ENCODE results near the gene NFIC.
A peak's percentile ranks its signal among the peaks of the same experiment; 100 is the strongest.
"Not testable (repeated sequence)": the region's sequence is repeated elsewhere in the genome, so short reads cannot be mapped to it uniquely, and the experiment has no call there.

The NFIC gene

DNA sequence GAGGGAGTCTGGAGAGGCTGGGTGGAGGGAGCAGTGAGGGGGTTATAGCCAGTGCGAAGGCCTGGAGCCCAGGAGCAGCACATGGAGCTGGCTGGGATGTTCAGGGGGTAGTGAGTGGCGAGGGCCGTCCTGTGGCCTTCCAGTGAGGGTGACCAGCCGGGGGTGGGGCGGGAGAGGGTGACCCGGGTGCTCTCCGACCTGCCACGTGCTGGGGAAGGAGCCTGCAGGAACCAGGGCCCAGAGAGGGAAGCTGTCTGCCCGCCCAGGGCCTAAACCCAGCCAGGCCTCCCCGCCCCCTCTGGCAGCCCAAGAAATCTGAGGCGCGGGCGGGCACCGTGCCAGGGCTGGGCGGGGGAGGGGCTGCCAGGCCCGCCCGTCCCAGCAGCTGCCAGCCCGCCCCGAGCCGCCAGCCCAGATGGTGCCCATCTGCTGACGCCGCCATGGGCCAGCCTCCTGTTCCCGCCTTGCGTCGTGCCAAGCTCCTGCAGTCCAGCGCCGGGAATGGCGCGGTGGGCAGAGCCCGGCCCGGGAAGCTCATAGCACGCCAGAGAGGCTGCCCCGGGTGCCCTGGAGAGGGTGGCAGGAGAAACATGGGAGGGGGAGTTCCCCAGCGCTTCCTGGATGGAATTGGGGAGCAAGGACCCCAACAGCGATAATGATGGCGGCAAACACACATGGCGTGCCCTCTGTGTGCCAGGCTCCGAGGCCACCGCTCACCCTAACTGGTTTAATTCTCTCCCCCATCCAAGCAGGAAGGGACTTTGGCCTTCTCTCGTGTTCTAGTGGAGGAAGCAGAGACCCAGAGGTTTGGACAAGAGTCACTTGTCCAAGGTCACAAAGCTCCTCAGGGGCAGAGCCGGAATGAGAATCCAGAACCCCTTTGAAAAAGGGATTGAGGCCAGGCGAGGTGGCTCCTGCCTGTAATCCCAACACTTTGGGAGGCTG is 21.5 kb downstream of the NFIC start:
- WGBS, 2 donors (ENCODE audit: extremely low coverage in 2 of 2, insufficient read length in 2 of 2, insufficient replicate concordance in 1 of 2): no CpG with 5 or more reads among the region's 42 CpGs
- Histone ChIP-seq H3K23ac (ENCODE audit: low read depth, low read length, poor library complexity) (no peak overlapping the region), H3K9ac (ENCODE audit: low read depth, low read length, poor library complexity) (no peak overlapping the region), H3K4me2 (ENCODE audit: insufficient read depth, low read length, poor library complexity, severe bottlenecking) (no peak overlapping the region), H3K79me1 (ENCODE audit: low read depth, low read length) (no peaks in the 10 kb centered on the region), H3K4ac (ENCODE audit: low read length) (no peak overlapping the region), H3K27ac (replicated peaks; ENCODE audit: low read length) (no peak overlapping the region), H4K91ac (ENCODE audit: low read depth, low read length, poor library complexity) (peak overlapping the region; percentile 72), H3K14ac (ENCODE audit: low read length) (no peak overlapping the region), H4K8ac (ENCODE audit: low read depth, low read length) (no peak overlapping the region), H2BK15ac (ENCODE audit: low read length) (peak overlapping the region; percentile 78), H2AK5ac (ENCODE audit: low read depth, low read length) (peak overlapping the region; percentile 40), H3K4me3 (ENCODE audit: low read length in 2 of 2) (no peak overlapping the region), H3K18ac (ENCODE audit: low read length) (peak overlapping the region; percentile 13), H2AFZ (ENCODE audit: low read length) (no peak overlapping the region), H2BK120ac (ENCODE audit: low read depth, low read length) (no peak overlapping the region), H3K27me3 (ENCODE audit: control insufficient read depth in 3 of 3, insufficient read depth in 3 of 3, low read depth in 1 of 3, low read length in 3 of 3) (peaks cover 0 to 19% (median 2%) of the 10 kb centered on the region in 3 experiments), H3K36me3 (replicated peaks in 1 of 2; ENCODE audit: control insufficient read depth in 2 of 2, insufficient read depth in 2 of 2, low read length in 2 of 2) (no peaks in the 10 kb centered on the region), H2BK12ac (ENCODE audit: low read length) (no peak overlapping the region), H3K9me3 (replicated peaks in 1 of 2; ENCODE audit: control insufficient read depth in 2 of 2, insufficient read depth in 1 of 2, low read depth in 1 of 2, low read length in 2 of 2) (no peaks in the 10 kb centered on the region), H2BK5ac (ENCODE audit: low read length) (peak overlapping the region; percentile 39), H3K4me1 (ENCODE audit: control insufficient read depth in 2 of 2, insufficient read depth in 1 of 2, low read depth in 1 of 2, low read length in 2 of 2) (peaks cover 0 to 6% of the 10 kb centered on the region in 2 donors)
- DNase-seq (ENCODE audit: low spot score): no peak

GRCh38 chr19:3389446-3389778 is 23.0 kb downstream of the NFIC start:
- H3K14ac ChIP-seq (ENCODE audit: low read length): no peak overlapping the region
- H3K23ac ChIP-seq (ENCODE audit: low read depth, low read length, poor library complexity): no peak overlapping the region
- WGBS, 2 donors (ENCODE audit: extremely low coverage in 2 of 2, insufficient read length in 2 of 2, insufficient replicate concordance in 1 of 2): no CpG with 5 or more reads among the region's 9 CpGs
- H3K27me3 ChIP-seq (ENCODE audit: control insufficient read depth in 3 of 3, insufficient read depth in 3 of 3, low read depth in 1 of 3, low read length in 3 of 3): peaks cover 0 to 16% (median 2%) of the 10 kb centered on the region in 3 experiments
- no peak overlapping the region for H2AFZ ChIP-seq (ENCODE audit: low read length)
- no peak overlapping the region for H4K8ac ChIP-seq (ENCODE audit: low read depth, low read length)
- no peak overlapping the region for H2BK12ac ChIP-seq (ENCODE audit: low read length)
- no peak overlapping the region for H3K27ac ChIP-seq (replicated peaks; ENCODE audit: low read length)
- H2BK120ac ChIP-seq (ENCODE audit: low read depth, low read length): no peak overlapping the region
- H3K4me1 ChIP-seq (ENCODE audit: control insufficient read depth in 2 of 2, insufficient read depth in 1 of 2, low read depth in 1 of 2, low read length in 2 of 2): peaks cover 0 to 6% of the 10 kb centered on the region in 2 donors
- H3K4me2 ChIP-seq (ENCODE audit: insufficient read depth, low read length, poor library complexity, severe bottlenecking): no peak overlapping the region
- no peak overlapping the region for H3K4me3 ChIP-seq (ENCODE audit: low read length in 2 of 2)
- H2AK5ac ChIP-seq (ENCODE audit: low read depth, low read length): no peak overlapping the region
- H4K91ac ChIP-seq (ENCODE audit: low read depth, low read length, poor library complexity): no peak overlapping the region
- H3K79me1 ChIP-seq (ENCODE audit: low read depth, low read length): no peaks in the 10 kb centered on the region
- no peak overlapping the region for H3K18ac ChIP-seq (ENCODE audit: low read length)
- H3K4ac ChIP-seq (ENCODE audit: low read length): no peak overlapping the region
- no peak overlapping the region for H3K9ac ChIP-seq (ENCODE audit: low read depth, low read length, poor library complexity)
- no peak overlapping the region for H2BK5ac ChIP-seq (ENCODE audit: low read length)
- H3K9me3 ChIP-seq (replicated peaks in 1 of 2; ENCODE audit: control insufficient read depth in 2 of 2, insufficient read depth in 1 of 2, low read depth in 1 of 2, low read length in 2 of 2): no peaks in the 10 kb centered on the region
- DNase-seq (ENCODE audit: low spot score): no peak
- H2BK15ac ChIP-seq (ENCODE audit: low read length): no peak overlapping the region
- no peaks in the 10 kb centered on the region for H3K36me3 ChIP-seq (replicated peaks in 1 of 2; ENCODE audit: control insufficient read depth in 2 of 2, insufficient read depth in 2 of 2, low read length in 2 of 2)

GRCh38 chr19:3389876-3390371 is 23.5 kb downstream of the NFIC start:
- H3K79me1 ChIP-seq (ENCODE audit: low read depth, low read length): no peaks in the 10 kb centered on the region
- WGBS, 2 donors (ENCODE audit: extremely low coverage in 2 of 2, insufficient read length in 2 of 2, insufficient replicate concordance in 1 of 2): no CpG with 5 or more reads among the region's 17 CpGs
- H3K4me1 ChIP-seq (ENCODE audit: control insufficient read depth in 2 of 2, insufficient read depth in 1 of 2, low read depth in 1 of 2, low read length in 2 of 2): peaks cover 0 to 6% of the 10 kb centered on the region in 2 donors
- peak overlapping the region; percentile 82 for H3K14ac ChIP-seq (ENCODE audit: low read length)
- H2BK15ac ChIP-seq (ENCODE audit: low read length): peak overlapping the region; percentile 89
- H3K4ac ChIP-seq (ENCODE audit: low read length): no peak overlapping the region
- peaks cover 0 to 16% (median 2%) of the 10 kb centered on the region in 3 experiments for H3K27me3 ChIP-seq (ENCODE audit: control insufficient read depth in 3 of 3, insufficient read depth in 3 of 3, low read depth in 1 of 3, low read length in 3 of 3)
- peak overlapping the region; percentile 75 for H3K23ac ChIP-seq (ENCODE audit: low read depth, low read length, poor library complexity)
- H4K8ac ChIP-seq (ENCODE audit: low read depth, low read length): peak overlapping the region; percentile 17
- peak overlapping the region; percentile 87 for H3K18ac ChIP-seq (ENCODE audit: low read length)
- no peak overlapping the region for H2AFZ ChIP-seq (ENCODE audit: low read length)
- H3K27ac ChIP-seq (replicated peaks; ENCODE audit: low read length): no peak overlapping the region
- H2AK5ac ChIP-seq (ENCODE audit: low read depth, low read length): peak overlapping the region; percentile 47
- H3K36me3 ChIP-seq (replicated peaks in 1 of 2; ENCODE audit: control insufficient read depth in 2 of 2, insufficient read depth in 2 of 2, low read length in 2 of 2): no peaks in the 10 kb centered on the region
- H3K4me2 ChIP-seq (ENCODE audit: insufficient read depth, low read length, poor library complexity, severe bottlenecking): peak overlapping the region; percentile 37
- no peak overlapping the region for H2BK120ac ChIP-seq (ENCODE audit: low read depth, low read length)
- no peak overlapping the region for H3K4me3 ChIP-seq (ENCODE audit: low read length in 2 of 2)
- H2BK5ac ChIP-seq (ENCODE audit: low read length): peak overlapping the region; percentile 75
- H2BK12ac ChIP-seq (ENCODE audit: low read length): no peak overlapping the region
- no peak overlapping the region for H3K9ac ChIP-seq (ENCODE audit: low read depth, low read length, poor library complexity)
- no peak overlapping the region for H4K91ac ChIP-seq (ENCODE audit: low read depth, low read length, poor library complexity)
- no peaks in the 10 kb centered on the region for H3K9me3 ChIP-seq (replicated peaks in 1 of 2; ENCODE audit: control insufficient read depth in 2 of 2, insufficient read depth in 1 of 2, low read depth in 1 of 2, low read length in 2 of 2)
- no peak for DNase-seq (ENCODE audit: low spot score)

- not testable (repeated sequence) for H3K4me2 ChIP-seq (ENCODE audit: insufficient read depth, low read length, poor library complexity, severe bottlenecking); H3K9me3 ChIP-seq (replicated peaks in 1 of 2; ENCODE audit: control insufficient read depth in 2 of 2, insufficient read depth in 1 of 2, low read depth in 1 of 2, low read length in 2 of 2); H3K79me1 ChIP-seq (ENCODE audit: low read depth, low read length); H2AFZ ChIP-seq (ENCODE audit: low read length); H3K9ac ChIP-seq (ENCODE audit: low read depth, low read length, poor library complexity); H3K23ac ChIP-seq (ENCODE audit: low read depth, low read length, poor library complexity); H4K91ac ChIP-seq (ENCODE audit: low read depth, low read length, poor library complexity); H3K18ac ChIP-seq (ENCODE audit: low read length); H3K4me3 ChIP-seq (ENCODE audit: low read length in 2 of 2); H3K4me1 ChIP-seq (ENCODE audit: control insufficient read depth in 2 of 2, insufficient read depth in 1 of 2, low read depth in 1 of 2, low read length in 2 of 2); H2BK120ac ChIP-seq (ENCODE audit: low read depth, low read length); H2BK15ac ChIP-seq (ENCODE audit: low read length); H4K8ac ChIP-seq (ENCODE audit: low read depth, low read length); H3K4ac ChIP-seq (ENCODE audit: low read length); H3K27ac ChIP-seq (replicated peaks; ENCODE audit: low read length); DNase-seq (ENCODE audit: low spot score); H2AK5ac ChIP-seq (ENCODE audit: low read depth, low read length); H2BK12ac ChIP-seq (ENCODE audit: low read length); H3K36me3 ChIP-seq (replicated peaks in 1 of 2; ENCODE audit: control insufficient read depth in 2 of 2, insufficient read depth in 2 of 2, low read length in 2 of 2); H2BK5ac ChIP-seq (ENCODE audit: low read length); H3K14ac ChIP-seq (ENCODE audit: low read length)
- no CpG with 5 or more reads among the region's 9 CpGs for WGBS, 2 donors (ENCODE audit: extremely low coverage in 2 of 2, insufficient read length in 2 of 2, insufficient replicate concordance in 1 of 2)
- peaks cover 0 to 14% (median 2%) of the 10 kb centered on the region in 3 experiments for H3K27me3 ChIP-seq (ENCODE audit: control insufficient read depth in 3 of 3, insufficient read depth in 3 of 3, low read depth in 1 of 3, low read length in 3 of 3)
Observed at GRCh38 chr19:3391911-3392310, 25.5 kb downstream of the NFIC start.

All from neuronal stem cell (in vitro differentiated cells).